ENCODE data around the gene YWHAE.
"Not testable (repeated sequence)": the region's sequence is repeated elsewhere in the genome, so short reads cannot be mapped to it uniquely, and the experiment has no call there.

Gene YWHAE

DNA sequence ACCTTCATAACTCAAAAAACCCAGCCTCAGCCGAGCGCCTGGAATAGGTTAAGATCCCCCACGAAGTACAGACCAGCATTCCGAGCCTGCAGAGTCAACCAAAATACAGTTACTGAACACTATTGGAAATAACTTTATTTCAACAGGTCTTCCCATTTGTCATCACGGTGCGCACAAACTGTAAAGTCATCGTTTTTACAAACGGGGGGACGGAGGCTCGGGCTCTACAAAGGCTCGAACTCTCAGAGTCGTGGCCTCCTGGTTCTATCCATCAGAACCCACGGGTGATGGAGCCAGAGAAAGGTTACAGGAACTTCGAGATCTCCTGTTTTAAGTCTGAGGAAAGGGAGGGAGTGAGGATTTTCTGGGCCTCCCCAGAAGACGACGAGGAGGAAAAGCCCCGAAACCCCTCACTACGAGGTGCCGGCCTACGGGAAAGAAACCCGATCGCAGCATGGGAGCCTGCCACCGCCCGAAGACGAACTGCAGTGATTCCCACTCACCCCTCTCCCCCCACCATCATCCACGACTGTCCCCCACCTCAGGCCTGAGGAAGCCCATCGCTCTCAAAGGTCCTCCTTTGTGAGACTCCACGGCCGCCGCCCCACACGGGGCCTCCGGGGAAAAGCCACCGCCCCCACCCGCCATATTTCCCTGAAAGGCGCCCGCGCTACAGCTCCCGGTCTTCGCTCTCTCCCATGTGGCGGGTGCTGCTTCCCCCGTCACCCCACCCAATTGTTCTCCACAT is 917 bp downstream of the YWHAE start:
- no peak overlapping the region for H4K8ac ChIP-seq (ENCODE audit: low read depth, low read length)
- peak overlapping the region; percentile 89 for H3K27ac ChIP-seq (replicated peaks; ENCODE audit: low read length)
- H3K36me3 ChIP-seq (replicated peaks in 1 of 2; ENCODE audit: control insufficient read depth in 2 of 2, insufficient read depth in 2 of 2, low read length in 2 of 2), result peaks cover 0 to 47% of the 10 kb centered on the region in 2 donors
- H3K9ac ChIP-seq (ENCODE audit: low read depth, low read length, poor library complexity), result peak overlapping the region; percentile 98
- DNase-seq (ENCODE audit: low spot score), result no peak
- H2AK5ac ChIP-seq (ENCODE audit: low read depth, low read length), result peak overlapping the region; percentile 100
- H4K91ac ChIP-seq (ENCODE audit: low read depth, low read length, poor library complexity), result peak overlapping the region; percentile 92
- peaks cover 2% of the 10 kb centered on the region for H3K79me1 ChIP-seq (ENCODE audit: low read depth, low read length)
- peak overlapping the region; percentile 35 for H2BK120ac ChIP-seq (ENCODE audit: low read depth, low read length)
- no peak overlapping the region for H3K23ac ChIP-seq (ENCODE audit: low read depth, low read length, poor library complexity)
- H3K14ac ChIP-seq (ENCODE audit: low read length), result peak overlapping the region; percentile 89
- peak overlapping the region; percentile 93 for H3K4ac ChIP-seq (ENCODE audit: low read length)
- H3K4me3 ChIP-seq (ENCODE audit: low read length in 2 of 2), result peak overlapping the region; percentile 86 to 95
- H2AFZ ChIP-seq (ENCODE audit: low read length), result peak overlapping the region; percentile 88
- no peaks in the 10 kb centered on the region for H3K27me3 ChIP-seq (ENCODE audit: control insufficient read depth in 3 of 3, insufficient read depth in 3 of 3, low read depth in 1 of 3, low read length in 3 of 3)
- H2BK5ac ChIP-seq (ENCODE audit: low read length), result peak overlapping the region; percentile 100
- no peaks in the 10 kb centered on the region for H3K9me3 ChIP-seq (replicated peaks in 1 of 2; ENCODE audit: control insufficient read depth in 2 of 2, insufficient read depth in 1 of 2, low read depth in 1 of 2, low read length in 2 of 2)
- peak overlapping the region; percentile 62 for H3K4me2 ChIP-seq (ENCODE audit: insufficient read depth, low read length, poor library complexity, severe bottlenecking)
- H2BK15ac ChIP-seq (ENCODE audit: low read length), result peak overlapping the region; percentile 81
- peak overlapping the region; percentile 100 for H3K18ac ChIP-seq (ENCODE audit: low read length)
- H3K4me1 ChIP-seq (ENCODE audit: control insufficient read depth in 2 of 2, insufficient read depth in 1 of 2, low read depth in 1 of 2, low read length in 2 of 2), result peaks cover 3 to 7% of the 10 kb centered on the region in 2 donors
- no peak overlapping the region for H2BK12ac ChIP-seq (ENCODE audit: low read length)
- WGBS, 2 donors (ENCODE audit: extremely low coverage in 2 of 2, insufficient read length in 2 of 2, insufficient replicate concordance in 1 of 2), result no CpG with 5 or more reads among the region's 41 CpGs

DNA sequence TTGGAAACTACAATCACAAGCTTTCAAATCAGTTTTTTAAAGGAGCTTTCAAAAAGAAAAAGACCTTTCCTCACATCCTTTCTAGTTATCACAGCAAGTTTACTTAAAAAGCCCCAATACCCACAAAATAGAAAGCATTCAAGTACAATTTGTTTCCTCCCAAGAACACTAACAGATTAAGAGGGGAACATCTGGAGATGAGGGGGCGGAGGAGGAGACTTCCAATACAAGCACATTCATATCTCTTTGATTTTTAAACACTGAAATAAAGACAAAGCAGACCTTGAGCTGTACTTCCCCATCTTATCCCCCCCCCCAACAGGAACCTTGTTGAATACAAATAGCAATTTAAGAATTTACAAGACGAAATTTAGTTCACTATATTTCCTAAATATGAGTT is 2.0 kb downstream of the YWHAE start:
- no peak overlapping the region for H3K23ac ChIP-seq (ENCODE audit: low read depth, low read length, poor library complexity)
- no peak overlapping the region for H2AFZ ChIP-seq (ENCODE audit: low read length)
- H3K36me3 ChIP-seq (replicated peaks in 1 of 2; ENCODE audit: control insufficient read depth in 2 of 2, insufficient read depth in 2 of 2, low read length in 2 of 2), result peaks cover 0 to 58% of the 10 kb centered on the region in 2 donors
- H2BK12ac ChIP-seq (ENCODE audit: low read length), result no peak overlapping the region
- H3K4me1 ChIP-seq (ENCODE audit: control insufficient read depth in 2 of 2, insufficient read depth in 1 of 2, low read depth in 1 of 2, low read length in 2 of 2), result peaks cover 7 to 8% of the 10 kb centered on the region in 2 donors
- no peak overlapping the region for H3K14ac ChIP-seq (ENCODE audit: low read length)
- H2BK120ac ChIP-seq (ENCODE audit: low read depth, low read length), result no peak overlapping the region
- peaks cover 2% of the 10 kb centered on the region for H3K79me1 ChIP-seq (ENCODE audit: low read depth, low read length)
- H2BK5ac ChIP-seq (ENCODE audit: low read length), result no peak overlapping the region
- no CpG with 5 or more reads among the region's 2 CpGs for WGBS, 2 donors (ENCODE audit: extremely low coverage in 2 of 2, insufficient read length in 2 of 2, insufficient replicate concordance in 1 of 2)
- H2BK15ac ChIP-seq (ENCODE audit: low read length), result no peak overlapping the region
- H2AK5ac ChIP-seq (ENCODE audit: low read depth, low read length), result no peak overlapping the region
- no peak overlapping the region for H3K18ac ChIP-seq (ENCODE audit: low read length)
- H3K4me3 ChIP-seq (ENCODE audit: low read length in 2 of 2), result peak overlapping the region in 1 of 2 donors; percentile 95
- H3K4ac ChIP-seq (ENCODE audit: low read length), result no peak overlapping the region
- no peak overlapping the region for H4K8ac ChIP-seq (ENCODE audit: low read depth, low read length)
- H3K4me2 ChIP-seq (ENCODE audit: insufficient read depth, low read length, poor library complexity, severe bottlenecking), result peak overlapping the region; percentile 62
- no peaks in the 10 kb centered on the region for H3K27me3 ChIP-seq (ENCODE audit: control insufficient read depth in 3 of 3, insufficient read depth in 3 of 3, low read depth in 1 of 3, low read length in 3 of 3)
- no peak overlapping the region for H3K27ac ChIP-seq (replicated peaks; ENCODE audit: low read length)
- DNase-seq (ENCODE audit: low spot score), result no peak
- no peak overlapping the region for H4K91ac ChIP-seq (ENCODE audit: low read depth, low read length, poor library complexity)
- no peak overlapping the region for H3K9ac ChIP-seq (ENCODE audit: low read depth, low read length, poor library complexity)
- no peaks in the 10 kb centered on the region for H3K9me3 ChIP-seq (replicated peaks in 1 of 2; ENCODE audit: control insufficient read depth in 2 of 2, insufficient read depth in 1 of 2, low read depth in 1 of 2, low read length in 2 of 2)

DNA sequence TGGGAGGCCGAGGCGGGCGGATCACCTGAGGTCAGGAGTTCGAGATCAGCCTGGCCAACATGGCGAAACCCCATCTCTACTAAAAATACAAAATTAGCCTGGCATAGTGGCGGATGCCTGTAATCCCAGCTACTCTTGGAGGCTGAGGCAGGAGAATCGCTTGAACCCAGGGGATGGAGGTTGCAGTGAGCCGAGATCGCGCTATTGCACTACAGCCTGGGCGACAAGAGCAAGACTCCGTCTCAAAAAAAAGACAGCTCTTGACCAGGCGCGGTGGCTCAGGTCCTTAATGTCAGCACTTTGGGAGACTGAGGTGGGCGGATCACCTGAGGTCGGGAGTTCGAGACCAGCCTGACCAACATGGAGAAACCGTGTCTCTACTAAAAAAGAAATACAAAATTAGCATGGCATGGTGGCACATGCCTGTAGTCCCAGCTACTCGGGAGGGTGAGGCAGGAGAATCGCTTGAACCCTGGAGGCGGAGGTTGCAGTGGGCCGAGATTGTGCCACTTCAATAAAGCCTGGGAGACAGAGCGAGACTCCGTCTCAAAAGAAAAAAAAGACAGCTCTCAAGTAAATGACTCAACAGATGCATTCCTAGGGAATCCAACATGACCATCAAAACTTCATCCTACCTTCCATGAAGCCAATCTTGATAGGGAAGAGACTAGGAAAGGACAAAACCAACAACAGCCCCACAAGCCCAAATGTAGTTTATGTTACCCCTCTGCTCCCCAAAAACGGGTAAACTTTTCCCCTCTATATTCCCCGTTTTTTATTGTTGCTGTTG is 4.0 kb downstream of the YWHAE start:
- H2BK5ac ChIP-seq (ENCODE audit: low read length); H3K27ac ChIP-seq (replicated peaks; ENCODE audit: low read length); H2AK5ac ChIP-seq (ENCODE audit: low read depth, low read length); H3K4me2 ChIP-seq (ENCODE audit: insufficient read depth, low read length, poor library complexity, severe bottlenecking); DNase-seq (ENCODE audit: low spot score); H2BK12ac ChIP-seq (ENCODE audit: low read length); H3K23ac ChIP-seq (ENCODE audit: low read depth, low read length, poor library complexity); H3K9me3 ChIP-seq (replicated peaks in 1 of 2; ENCODE audit: control insufficient read depth in 2 of 2, insufficient read depth in 1 of 2, low read depth in 1 of 2, low read length in 2 of 2); H2BK15ac ChIP-seq (ENCODE audit: low read length); H3K9ac ChIP-seq (ENCODE audit: low read depth, low read length, poor library complexity); H3K14ac ChIP-seq (ENCODE audit: low read length); H3K4me3 ChIP-seq (ENCODE audit: low read length in 2 of 2); H3K4ac ChIP-seq (ENCODE audit: low read length); H4K8ac ChIP-seq (ENCODE audit: low read depth, low read length); H3K18ac ChIP-seq (ENCODE audit: low read length); H2AFZ ChIP-seq (ENCODE audit: low read length); H3K79me1 ChIP-seq (ENCODE audit: low read depth, low read length); H4K91ac ChIP-seq (ENCODE audit: low read depth, low read length, poor library complexity); H2BK120ac ChIP-seq (ENCODE audit: low read depth, low read length); H3K27me3 ChIP-seq (ENCODE audit: control insufficient read depth in 3 of 3, insufficient read depth in 3 of 3, low read depth in 1 of 3, low read length in 3 of 3): not testable (repeated sequence)
- peaks cover 1 to 77% of the 10 kb centered on the region in 2 donors for H3K36me3 ChIP-seq (replicated peaks in 1 of 2; ENCODE audit: control insufficient read depth in 2 of 2, insufficient read depth in 2 of 2, low read length in 2 of 2)
- peaks cover 7 to 10% of the 10 kb centered on the region in 2 donors for H3K4me1 ChIP-seq (ENCODE audit: control insufficient read depth in 2 of 2, insufficient read depth in 1 of 2, low read depth in 1 of 2, low read length in 2 of 2)
- no CpG with 5 or more reads among the region's 26 CpGs for WGBS, 2 donors (ENCODE audit: extremely low coverage in 2 of 2, insufficient read length in 2 of 2, insufficient replicate concordance in 1 of 2)

DNA sequence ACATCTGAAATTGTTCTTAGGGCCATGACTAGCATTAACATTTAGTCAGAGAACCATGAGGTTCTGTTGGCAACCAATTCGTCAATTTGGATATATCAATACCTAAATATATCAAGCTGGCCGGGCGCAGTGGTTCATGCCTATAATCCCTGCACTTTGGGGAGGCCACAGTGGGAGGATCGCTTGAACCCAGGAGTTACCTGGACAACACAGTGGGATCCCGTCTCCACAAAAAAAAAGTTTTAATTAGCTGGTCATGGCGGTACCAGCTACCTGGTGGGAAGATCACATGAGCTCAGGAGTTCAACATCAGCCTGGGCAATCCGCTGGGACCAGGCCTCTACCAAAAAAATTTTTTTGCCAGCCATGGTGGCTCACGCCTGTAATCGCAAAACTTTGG is 8.4 kb downstream of the YWHAE start:
- no peak overlapping the region for H3K4me3 ChIP-seq (ENCODE audit: low read length in 2 of 2)
- H3K27ac ChIP-seq (replicated peaks; ENCODE audit: low read length), result no peak overlapping the region

More for the DNA sequence above, 8.4 kb downstream of the YWHAE start:
- Histone ChIP-seq H2BK120ac (ENCODE audit: low read depth, low read length) (no peak overlapping the region), H3K9ac (ENCODE audit: low read depth, low read length, poor library complexity) (no peak overlapping the region), H3K79me1 (ENCODE audit: low read depth, low read length) (no peaks in the 10 kb centered on the region), H2BK5ac (ENCODE audit: low read length) (no peak overlapping the region), H3K36me3 (replicated peaks in 1 of 2; ENCODE audit: control insufficient read depth in 2 of 2, insufficient read depth in 2 of 2, low read length in 2 of 2) (peaks cover 1 to 86% of the 10 kb centered on the region in 2 donors), H3K4ac (ENCODE audit: low read length) (no peak overlapping the region), H2AFZ (ENCODE audit: low read length) (no peak overlapping the region), H4K91ac (ENCODE audit: low read depth, low read length, poor library complexity) (no peak overlapping the region), H3K18ac (ENCODE audit: low read length) (no peak overlapping the region), H3K4me1 (ENCODE audit: control insufficient read depth in 2 of 2, insufficient read depth in 1 of 2, low read depth in 1 of 2, low read length in 2 of 2) (peaks cover 0 to 7% of the 10 kb centered on the region in 2 donors), H3K9me3 (replicated peaks in 1 of 2; ENCODE audit: control insufficient read depth in 2 of 2, insufficient read depth in 1 of 2, low read depth in 1 of 2, low read length in 2 of 2) (no peaks in the 10 kb centered on the region), H2BK15ac (ENCODE audit: low read length) (no peak overlapping the region), H3K4me2 (ENCODE audit: insufficient read depth, low read length, poor library complexity, severe bottlenecking) (no peak overlapping the region), H2BK12ac (ENCODE audit: low read length) (no peak overlapping the region), H4K8ac (ENCODE audit: low read depth, low read length) (no peak overlapping the region), H2AK5ac (ENCODE audit: low read depth, low read length) (no peak overlapping the region), H3K27me3 (ENCODE audit: control insufficient read depth in 3 of 3, insufficient read depth in 3 of 3, low read depth in 1 of 3, low read length in 3 of 3) (no peaks in the 10 kb centered on the region), H3K23ac (ENCODE audit: low read depth, low read length, poor library complexity) (no peak overlapping the region), H3K14ac (ENCODE audit: low read length) (no peak overlapping the region)
- no CpG with 5 or more reads among the region's 9 CpGs for WGBS, 2 donors (ENCODE audit: extremely low coverage in 2 of 2, insufficient read length in 2 of 2, insufficient replicate concordance in 1 of 2)
- DNase-seq (ENCODE audit: low spot score), result no peak

Data from neuronal stem cell (in vitro differentiated cells).